CD4-positive, alpha-beta T cell treated with Interleukin-4 for 1 hour (primary cell): ENCODE measurements around the gene ADGRL1.

Experiments
- DNase-seq, 2 donors: peaks; one replicate each; pipeline ENCODE4 v3.0.0-alpha.2; 2020 to 2022

ADGRL1 gene

GRCh38 chr19:14135985-14136508 is 69.9 kb downstream of the ADGRL1 start:
- DNase-seq: no peak

- no peak for DNase-seq
Measured at GRCh38 chr19:14135355-14135754, 70.6 kb downstream of the ADGRL1 start.

DNA sequence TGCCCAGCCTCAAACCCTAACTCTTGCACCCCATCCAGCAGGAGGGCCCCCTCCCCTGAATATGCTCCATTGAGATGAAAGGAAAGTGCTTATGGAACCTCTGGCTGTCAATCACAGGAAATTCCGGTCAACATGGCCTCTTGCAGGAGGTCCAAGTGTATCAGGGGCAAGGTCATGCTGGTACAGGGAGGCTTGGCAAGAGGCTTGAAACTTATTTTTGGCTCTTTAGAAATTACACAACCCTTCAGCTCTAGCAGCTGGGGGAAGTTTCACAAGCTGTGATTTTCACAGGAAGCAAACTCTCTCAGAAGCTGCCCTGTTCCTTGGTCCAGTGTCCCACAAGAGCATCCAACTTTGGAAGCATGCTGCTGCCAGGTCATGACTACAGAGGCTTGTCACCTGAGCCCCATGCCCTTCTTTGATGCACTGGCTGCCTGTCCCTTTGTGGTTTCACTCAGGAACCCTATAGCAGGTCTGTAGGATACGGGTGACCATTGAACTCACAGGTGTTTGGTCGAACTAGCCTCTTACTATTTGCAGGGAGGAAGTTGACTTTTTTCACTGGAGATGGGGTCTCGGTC is 78.0 kb downstream of the ADGRL1 start:
- peak in 1 of 2 donors; percentile 45 for DNase-seq

DNA sequence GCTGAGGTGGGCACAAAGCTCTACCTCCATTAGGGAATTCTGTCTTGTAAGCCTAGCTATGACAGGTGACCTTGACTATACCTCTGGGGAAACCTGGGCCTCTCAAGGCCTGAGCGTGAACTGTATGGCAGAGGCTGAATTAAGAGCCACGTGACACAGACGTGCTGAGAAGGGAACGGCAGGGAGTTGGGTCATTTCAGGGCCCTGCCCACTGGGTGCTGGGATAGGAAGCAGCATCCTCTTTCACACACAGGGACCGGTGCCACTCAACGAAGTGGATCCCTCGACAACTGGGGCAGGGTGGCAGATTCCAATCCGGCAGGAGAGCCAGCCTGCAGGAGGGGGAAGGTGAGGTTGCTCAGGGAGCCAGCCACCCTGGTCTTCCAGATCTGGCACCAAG is 78.8 kb downstream of the ADGRL1 start:
- DNase-seq: peak in 1 of 2 donors; percentile 60

DNA sequence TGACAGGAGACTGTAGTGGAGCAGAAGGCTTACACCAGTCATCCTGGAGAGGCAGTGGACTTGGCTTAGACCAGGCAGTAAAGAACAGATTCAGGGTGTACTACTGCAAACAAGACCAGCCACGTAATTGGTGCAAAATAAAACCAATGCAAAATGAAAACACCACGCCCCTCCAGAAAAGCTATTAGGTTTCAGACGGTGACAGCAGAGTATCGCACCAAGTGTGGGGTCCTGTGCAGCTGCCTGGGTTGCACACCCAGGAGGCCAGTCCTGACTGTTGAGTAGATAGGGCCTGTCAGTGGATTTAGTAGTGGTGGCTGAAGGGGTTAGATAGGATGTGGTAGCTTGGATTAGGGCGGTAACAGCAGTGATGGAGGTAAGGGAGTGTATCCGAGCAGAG is 83.0 kb downstream of the ADGRL1 start:
- DNase-seq: no peak

DNA sequence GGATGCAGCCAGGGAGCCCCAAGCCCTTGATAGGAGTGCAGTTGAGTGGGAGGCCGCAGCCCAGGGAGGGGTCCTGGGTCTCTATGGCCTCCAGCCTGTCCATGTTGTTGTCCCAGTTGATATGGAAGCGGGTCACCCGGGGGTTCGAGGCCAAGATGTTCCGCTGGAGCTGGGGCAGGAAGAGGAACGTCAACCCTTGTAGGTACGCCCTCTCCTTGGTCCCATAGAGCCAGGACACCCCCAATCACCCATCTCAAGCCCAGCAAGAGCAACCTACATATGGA is 85.5 kb downstream of the ADGRL1 start:
- DNase-seq: no peak

- DNase-seq: no peak
Measured at GRCh38 chr19:14119644-14120496, 86.1 kb downstream of the ADGRL1 start.

DNA sequence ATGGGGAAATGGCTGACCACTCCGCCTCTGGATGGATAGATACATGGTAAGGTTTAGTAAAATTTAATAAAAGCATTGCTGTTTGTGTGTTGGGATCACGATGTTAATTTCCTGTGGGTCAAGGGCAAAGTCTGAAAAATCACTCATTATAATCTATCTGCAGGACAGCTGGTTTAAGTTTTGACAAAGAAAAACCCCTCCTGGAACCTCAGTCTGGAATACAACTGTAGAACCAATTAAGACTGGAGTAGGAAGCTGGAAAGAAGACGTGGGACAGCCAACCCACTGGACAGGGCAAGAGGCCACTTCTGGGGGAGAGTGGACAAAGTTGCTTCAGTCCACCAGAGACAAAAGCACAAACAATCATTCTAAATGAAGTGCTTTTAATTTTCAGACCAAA is 86.8 kb downstream of the ADGRL1 start:
- DNase-seq: no peak

- peak; percentile 63 to 86 for DNase-seq
Measured at GRCh38 chr19:14118165-14119051, 87.6 kb downstream of the ADGRL1 start.

DNA sequence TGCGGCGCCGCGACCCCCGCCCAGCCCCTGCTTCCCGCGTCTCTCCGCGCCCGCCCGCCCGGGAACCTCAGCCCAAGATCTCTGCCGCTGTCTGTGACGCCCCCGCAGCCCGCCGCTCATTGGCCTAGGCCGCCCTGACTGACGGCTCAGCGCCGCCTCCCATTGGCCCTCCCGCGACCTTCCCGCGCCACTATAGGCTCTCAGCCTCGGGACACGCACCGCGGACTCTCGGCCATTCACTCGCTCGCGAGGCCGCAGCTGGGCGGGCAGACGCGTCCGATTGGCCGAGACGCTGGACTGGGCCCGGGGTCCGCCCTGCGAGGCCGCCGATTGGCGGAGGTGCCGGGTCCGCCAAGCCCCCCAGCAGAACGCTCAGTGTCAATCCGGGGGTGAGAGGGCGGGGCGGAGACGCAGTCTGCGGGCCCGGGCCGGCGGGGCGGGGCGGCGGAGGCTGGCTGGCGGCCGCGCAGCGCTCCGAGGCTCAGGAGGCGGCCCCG is 88.3 kb downstream of the ADGRL1 start, which contains the start of gene PRKACA:
Gene PRKACA, minus strand, starts transcription at position 95 of the 497 bp plus-strand sequence. CDS start 215 bp downstream, outside the sequence.
- DNase-seq: peak; percentile 98 to 99

DNA sequence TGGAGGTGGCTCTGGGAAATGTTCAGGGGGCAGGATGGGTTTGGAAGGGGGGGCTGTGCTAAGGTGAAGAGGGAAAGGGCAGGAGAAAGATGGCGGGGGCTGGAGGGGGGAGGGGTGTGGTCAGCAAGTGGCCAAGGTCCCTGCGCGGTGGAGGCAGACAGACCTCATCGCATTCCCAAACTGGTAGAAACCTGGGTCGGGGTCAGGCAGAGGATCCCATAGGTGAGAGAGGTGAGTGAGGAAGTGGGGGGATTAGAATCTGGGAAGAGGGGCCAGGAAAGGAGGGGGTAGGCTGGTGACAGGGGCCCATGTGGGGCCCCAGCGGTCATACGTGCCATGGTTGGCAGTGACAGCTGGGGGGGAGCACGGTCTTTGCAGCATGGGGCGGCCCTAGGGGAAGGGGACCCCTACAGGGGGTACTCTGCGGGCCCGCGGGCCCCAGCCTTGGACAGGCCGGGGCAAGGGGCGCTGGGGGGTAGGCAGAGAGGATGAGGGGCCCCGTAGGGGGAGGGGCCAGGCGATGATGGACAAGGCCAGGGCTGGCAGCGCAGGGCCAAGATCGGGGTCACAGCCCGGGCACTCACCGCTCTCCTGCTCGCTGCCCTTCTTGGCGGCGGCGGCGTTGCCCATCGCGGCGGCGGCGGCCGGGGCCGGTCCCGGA is 88.9 kb downstream of the ADGRL1 start:
- peak; percentile 15 to 18 for DNase-seq

DNA sequence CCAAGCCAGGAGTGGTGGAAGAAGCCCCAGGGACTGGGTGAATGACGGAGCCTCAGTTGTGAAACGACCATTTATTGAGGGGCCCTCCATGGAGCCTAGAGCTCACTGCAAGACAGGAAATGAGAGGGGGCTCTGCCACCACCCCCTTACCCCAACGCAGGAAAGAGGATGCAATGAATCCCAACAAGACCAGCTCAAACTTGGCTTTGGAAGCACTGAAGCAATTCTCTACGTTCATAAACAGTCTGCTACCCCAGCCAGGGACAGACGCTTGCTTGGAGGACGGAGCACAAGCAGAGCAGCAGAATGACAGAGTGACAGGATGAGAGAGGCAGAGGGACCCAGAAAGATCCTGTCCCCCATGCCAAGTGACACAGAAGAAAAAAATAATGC is 89.4 kb downstream of the ADGRL1 start:
- DNase-seq: no peak

GRCh38 chr19:14115756-14116155 is 90.2 kb downstream of the ADGRL1 start:
- DNase-seq: no peak

DNA sequence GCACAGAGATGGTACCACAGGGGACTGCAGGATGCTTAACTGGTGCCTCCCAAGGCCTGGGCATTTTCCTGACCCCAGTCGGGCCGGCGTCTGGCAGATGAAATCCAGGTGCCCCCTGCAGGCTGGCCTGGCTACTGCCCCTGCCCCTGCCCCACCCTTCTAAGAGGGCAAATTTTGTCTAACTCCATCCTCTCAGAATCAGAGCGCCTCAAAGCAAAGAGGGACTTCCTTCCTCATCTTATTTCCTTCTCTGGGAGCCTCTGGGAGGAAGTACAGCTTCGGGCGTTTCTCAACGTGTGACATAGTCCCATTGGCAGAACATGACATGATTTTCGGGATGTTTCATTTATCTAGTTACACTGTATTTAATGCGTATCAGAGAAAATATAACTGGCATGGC is 91.1 kb downstream of the ADGRL1 start:
- DNase-seq: peak; percentile 61 to 74

DNA sequence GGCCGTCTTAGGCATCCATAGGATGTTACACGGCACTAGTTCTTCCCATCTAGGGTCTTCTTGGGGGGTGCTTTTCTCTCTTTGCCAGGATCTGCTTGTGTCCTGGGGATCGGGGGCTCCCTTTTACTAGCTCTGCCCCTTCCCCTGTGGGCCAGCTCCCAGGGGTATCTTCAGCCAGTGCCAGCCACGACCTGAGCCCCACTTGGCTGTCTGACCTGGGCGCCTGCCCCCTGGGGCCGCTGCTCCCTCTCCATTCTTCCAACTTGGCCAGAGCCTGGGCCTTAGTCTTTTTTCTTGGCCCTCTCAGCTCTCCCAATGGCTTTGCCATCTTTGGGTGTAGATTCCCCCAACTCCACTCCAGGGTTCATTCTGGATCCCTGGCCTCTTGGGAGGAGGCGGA is 91.5 kb downstream of the ADGRL1 start:
- no peak for DNase-seq

DNA sequence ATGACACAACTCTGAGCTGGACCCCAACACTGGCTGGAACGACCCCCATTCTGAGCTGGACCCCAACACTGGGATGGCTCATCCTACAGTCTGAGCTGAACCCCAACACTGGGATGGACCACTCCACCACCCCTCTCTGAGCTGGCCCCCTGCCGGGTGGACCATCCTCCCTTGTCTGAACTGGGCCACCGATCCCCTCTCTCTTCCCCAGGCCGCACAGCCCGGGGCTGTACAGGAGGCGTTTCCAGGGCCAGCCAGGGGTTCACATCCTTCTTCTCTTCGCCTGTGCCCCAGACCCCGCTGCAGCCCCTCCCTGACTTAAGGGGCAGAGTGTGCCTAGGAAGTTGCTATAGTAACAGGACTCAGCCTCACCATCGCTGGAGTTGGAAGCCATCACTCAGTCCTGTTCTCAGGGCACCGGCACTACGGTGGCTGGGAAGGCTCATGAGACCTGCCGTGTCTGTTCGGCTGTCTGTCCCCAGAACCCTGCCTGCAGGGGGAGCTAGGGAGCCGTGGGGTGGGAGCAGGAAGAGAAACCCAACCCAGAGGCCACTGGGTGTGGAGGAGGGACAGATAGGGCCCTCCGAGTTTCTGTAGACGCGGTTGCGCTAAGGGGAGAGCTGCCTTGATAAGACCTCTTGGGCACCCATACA is 92.1 kb downstream of the ADGRL1 start:
- peak; percentile 48 to 51 for DNase-seq

DNA sequence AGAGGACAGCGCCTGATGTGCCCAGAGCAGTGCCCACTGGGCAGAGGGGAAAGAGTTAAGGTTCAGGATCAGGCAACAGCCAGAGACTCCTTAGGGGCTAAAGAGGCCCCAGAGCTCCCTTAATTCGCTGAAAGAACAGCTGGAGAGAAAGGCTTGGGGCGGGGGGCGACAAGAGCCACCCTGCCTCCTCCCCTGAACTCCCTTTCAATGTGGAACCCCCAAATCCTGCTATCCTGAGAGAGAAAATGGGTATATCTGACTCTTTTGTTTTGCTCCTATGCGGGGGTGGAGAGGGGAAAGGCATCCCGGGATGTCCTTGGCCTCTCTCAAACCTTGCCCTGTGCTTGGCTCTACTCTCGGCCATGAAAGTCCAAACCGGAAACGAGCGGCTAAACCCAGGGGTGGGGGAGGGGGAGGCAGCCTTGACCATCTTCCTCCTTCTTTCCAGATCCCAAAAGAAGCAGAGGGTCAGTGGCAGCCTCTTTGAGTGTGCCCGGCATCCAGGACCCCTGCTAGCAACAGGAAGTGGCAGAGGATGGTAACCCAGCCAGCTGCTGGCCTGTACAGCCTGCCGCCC is 93.1 kb downstream of the ADGRL1 start:
- DNase-seq: no peak

GRCh38 chr19:14112051-14112808 is 93.7 kb downstream of the ADGRL1 start:
- DNase-seq: no peak

DNA sequence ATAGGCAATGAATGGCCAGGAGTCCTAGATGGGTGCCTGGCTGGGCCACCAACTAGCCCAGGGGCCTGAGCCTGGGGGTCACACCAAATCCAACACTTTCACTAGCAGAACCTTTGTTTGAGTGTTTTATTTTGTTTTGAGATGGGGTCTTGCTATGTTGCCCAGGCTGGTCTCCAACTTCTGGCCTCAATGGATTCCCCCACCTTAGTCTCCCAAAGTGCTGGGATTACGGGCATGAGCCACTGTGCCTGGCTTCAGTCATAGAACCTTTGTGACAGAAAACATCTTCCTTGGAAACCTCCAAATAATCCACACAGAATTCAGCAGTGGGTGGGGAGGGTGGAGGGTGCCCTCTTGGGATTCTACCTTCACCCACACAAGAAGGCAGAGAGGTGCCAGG is 94.5 kb downstream of the ADGRL1 start:
- no peak for DNase-seq

- DNase-seq: no peak
Measured at GRCh38 chr19:14110650-14111049, 95.3 kb downstream of the ADGRL1 start.
